Activated T-helper 1 cell treated with anti-CD3 and anti-CD28 coated beads, Interleukin-12 subunit alpha, Interleukin-12 subunit beta, Interleukin-2, Interleukin-4 antibody, amounts not matched to agents 30 ng/mL and 10 ng/mL and 1 ng/mL, durations not matched to agents 14 hours and 24 hours and 36 hours (primary cell): ENCODE measurements around the gene ADRB1. TPM values are rescaled to one million over a fixed set of nuclear protein-coding genes. Genes with fewer than 3 reads are reported as not detected.

Source experiments
- DNase-seq: peaks from one replicate; pipeline ENCODE4 v3.0.0; 2021; ENCODE audit warnings: low spot score
- H3K27ac Mint-ChIP-seq: one replicate; pipeline ENCODE4 v1.8.0; 2021; ENCODE audit warnings: mild to moderate bottlenecking, mixed read lengths
- H3K27me3 Mint-ChIP-seq: one replicate; pipeline ENCODE4 v1.8.0; 2022; ENCODE audit warnings: mild to moderate bottlenecking, moderate library complexity, mixed read lengths; ENCODE audit not compliant: insufficient read depth
- H3K36me3 Mint-ChIP-seq: one replicate; pipeline ENCODE4 v1.8.0; 2021; ENCODE audit warnings: low read depth, mixed read lengths
- H3K4me1 Mint-ChIP-seq: one replicate; pipeline ENCODE4 v1.8.0; 2021; ENCODE audit warnings: low read depth, mixed read lengths
- H3K4me3 Mint-ChIP-seq: one replicate; pipeline ENCODE4 v1.8.0; 2021; ENCODE audit warnings: mild to moderate bottlenecking, moderate library complexity, mixed read lengths
- H3K9me3 Mint-ChIP-seq: one replicate; pipeline ENCODE4 v1.8.0; 2021; ENCODE audit warnings: mixed read lengths
- intact Hi-C: fragments of 100-400 bp; cut with micrococcal nuclease; formaldehyde crosslinking; loops from one replicate; pipeline ENCODE4 v1.15.1; 2024
- total RNA-seq: library from RNA; stranded (reverse); gene quantifications from 2 replicates; pipeline ENCODE4 v1.2.3, GENCODE V29; 2022

Gene ADRB1
- not detected in 2 replicates for total RNA-seq

DNA sequence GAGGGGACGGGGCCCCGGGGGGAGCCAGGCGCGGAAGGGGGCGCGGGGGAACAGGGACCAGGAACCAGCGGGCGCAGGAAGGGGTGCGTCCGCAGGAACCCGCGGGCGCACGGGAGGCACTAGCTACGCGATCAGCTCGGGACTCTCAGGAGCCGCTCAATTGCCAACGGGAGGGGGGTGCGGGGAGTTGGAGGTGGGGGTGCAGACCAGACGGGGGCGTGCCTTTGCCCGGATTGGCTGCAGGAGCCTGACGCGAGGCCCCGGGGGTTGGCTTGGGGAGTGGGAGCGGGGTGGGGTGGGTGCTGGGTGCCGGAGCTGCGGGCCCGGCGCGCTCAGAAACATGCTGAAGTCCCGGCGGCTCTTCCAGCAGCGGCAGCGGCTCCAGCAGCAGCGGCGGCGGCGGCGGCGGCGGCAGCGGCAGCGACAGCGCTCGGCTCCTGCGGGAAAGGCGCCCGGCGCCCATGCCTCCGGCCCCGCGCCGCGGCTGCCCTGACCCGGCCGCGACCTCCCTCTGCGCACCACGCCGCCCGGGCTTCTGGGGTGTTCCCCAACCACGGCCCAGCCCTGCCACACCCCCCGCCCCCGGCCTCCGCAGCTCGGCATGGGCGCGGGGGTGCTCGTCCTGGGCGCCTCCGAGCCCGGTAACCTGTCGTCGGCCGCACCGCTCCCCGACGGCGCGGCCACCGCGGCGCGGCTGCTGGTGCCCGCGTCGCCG, at the start of gene ADRB1:
TSS of gene ADRB1 (plus strand) at position 335 of the 715 bp plus-strand sequence. CDS start at position 602, 267 bp downstream.
- peaks cover 8% of the 10 kb centered on the region for H3K4me1 Mint-ChIP-seq
- H3K9me3 Mint-ChIP-seq, result no peaks in the 10 kb centered on the region
- intact Hi-C loops, result loop anchor here (2.0 to 5.0 kb wide), 2 partner anchors 81 to 189 kb away; partner anchors contain the start of genes DCLRE1A and NHLRC2
- H3K4me3 Mint-ChIP-seq, result peak within 1 kb of the TSS; percentile 67
- H3K27ac Mint-ChIP-seq, result no peak within 1 kb of the TSS
- H3K27me3 Mint-ChIP-seq, result peaks cover 82% of the 10 kb centered on the region
- DNase-seq, result no peak
- H3K36me3 Mint-ChIP-seq, result no peaks in the 10 kb centered on the region

DNA sequence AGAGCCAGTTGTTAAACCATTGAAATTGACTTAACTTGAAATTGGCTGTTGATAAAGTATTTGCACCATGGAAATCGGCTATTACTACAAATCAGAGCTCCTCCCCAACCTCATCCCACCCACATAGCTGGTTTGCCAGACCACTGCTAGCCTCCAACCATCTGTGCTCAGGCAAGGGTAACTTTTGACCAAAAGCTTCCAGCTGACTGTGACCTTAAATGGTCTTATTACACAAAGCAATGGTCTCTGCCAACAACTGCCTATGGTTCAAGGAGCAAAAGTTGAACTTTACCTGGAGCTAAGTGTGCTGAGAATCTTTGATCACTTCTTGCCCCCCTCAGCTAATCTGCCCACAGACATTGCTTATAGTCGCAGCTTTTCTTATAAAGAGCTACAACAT, 48.5 kb upstream of the ADRB1 start:
- peaks cover 74% of the 10 kb centered on the region for H3K27me3 Mint-ChIP-seq
- intact Hi-C loops, result no loop called here

DNA sequence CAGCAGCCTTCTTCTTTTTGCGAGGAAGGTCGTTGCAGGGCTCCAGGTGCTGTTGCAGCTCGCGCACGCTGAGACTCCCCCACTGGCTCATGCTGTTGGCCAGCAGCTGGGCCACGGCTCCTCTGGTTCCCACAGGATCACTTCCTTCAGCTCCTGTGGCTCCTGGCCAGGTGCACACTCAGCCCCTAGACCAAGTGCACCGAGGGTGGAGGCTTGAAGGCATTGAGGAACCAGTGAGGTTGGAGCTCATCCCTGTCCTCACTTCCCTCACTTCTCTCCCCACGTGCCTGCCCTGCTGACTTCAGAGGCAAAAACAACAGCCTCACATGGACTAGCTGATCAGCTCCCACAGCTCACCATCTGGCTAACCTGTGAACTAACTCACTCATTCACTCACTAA, 46.2 kb upstream of the ADRB1 start:
- Mint-ChIP-seq H3K36me3 (no peaks in the 10 kb centered on the region), H3K4me1 (peaks cover 7% of the 10 kb centered on the region), H3K27me3 (peaks cover 68% of the 10 kb centered on the region), H3K27ac (no peak overlapping the region), H3K9me3 (no peaks in the 10 kb centered on the region), H3K4me3 (no peak overlapping the region)
- DNase-seq, result no peak
- intact Hi-C loops, result no loop called here

More for the DNA sequence above, 48.5 kb upstream of the ADRB1 start:
- no peaks in the 10 kb centered on the region for H3K9me3 Mint-ChIP-seq
- peaks cover 7% of the 10 kb centered on the region for H3K4me1 Mint-ChIP-seq
- no peak for DNase-seq
- no peak overlapping the region for H3K27ac Mint-ChIP-seq
- H3K36me3 Mint-ChIP-seq, result no peaks in the 10 kb centered on the region
- H3K4me3 Mint-ChIP-seq, result no peak overlapping the region

DNA sequence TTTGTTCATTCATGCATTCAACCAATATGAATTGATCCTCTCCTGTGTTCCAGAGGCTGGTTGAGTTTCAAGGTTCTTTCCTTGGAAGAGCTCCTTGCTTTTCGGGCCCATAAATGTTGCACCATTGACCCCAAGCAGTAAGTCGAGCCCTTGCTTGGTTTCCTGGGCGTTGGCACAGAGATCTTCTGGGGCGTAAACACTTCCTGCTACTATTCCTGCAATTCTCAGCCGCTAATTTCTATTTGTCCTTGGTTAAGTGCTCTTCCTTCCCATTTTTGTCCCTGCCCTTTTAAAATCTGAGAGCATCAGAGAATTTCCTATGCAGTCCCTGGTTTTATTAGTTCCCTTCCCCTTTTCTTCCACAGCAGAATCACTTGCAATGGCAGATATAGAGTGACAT, 44.1 kb upstream of the ADRB1 start:
- intact Hi-C loops, result no loop called here
- H3K27me3 Mint-ChIP-seq, result peaks cover 68% of the 10 kb centered on the region
- no peak for DNase-seq
- H3K27ac Mint-ChIP-seq, result no peak overlapping the region
- H3K4me1 Mint-ChIP-seq, result peaks cover 7% of the 10 kb centered on the region
- no peak overlapping the region for H3K4me3 Mint-ChIP-seq
- H3K9me3 Mint-ChIP-seq, result no peaks in the 10 kb centered on the region
- no peaks in the 10 kb centered on the region for H3K36me3 Mint-ChIP-seq

DNA sequence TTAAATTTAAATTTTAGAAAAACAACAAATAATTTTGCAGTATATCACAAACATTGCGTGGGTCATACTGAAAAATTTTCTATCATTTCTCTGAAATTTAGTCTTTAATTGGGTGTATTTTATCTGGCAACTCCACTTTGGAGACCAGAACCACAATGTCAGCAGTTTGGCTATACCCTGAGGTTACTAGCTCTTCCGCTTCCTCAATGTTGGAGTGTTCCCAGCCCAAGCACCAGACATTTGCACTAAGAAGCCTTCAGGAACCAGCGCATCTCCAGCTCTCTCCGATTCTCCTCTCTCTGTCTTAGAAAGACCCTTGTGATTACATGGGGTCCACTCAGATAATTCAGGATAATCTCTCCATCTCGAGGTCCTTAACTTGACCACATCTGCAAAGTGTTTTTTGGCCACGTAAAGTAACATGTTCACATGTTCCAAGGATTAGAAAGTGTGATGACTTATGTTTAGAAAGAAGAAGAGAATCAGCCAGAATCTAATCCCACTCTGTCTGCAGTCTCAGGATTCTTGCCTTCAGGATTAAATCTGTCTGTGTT, 43.1 kb upstream of the ADRB1 start:
- Mint-ChIP-seq H3K9me3 (no peaks in the 10 kb centered on the region), H3K4me3 (no peak overlapping the region), H3K4me1 (peaks cover 7% of the 10 kb centered on the region), H3K27ac (no peak overlapping the region), H3K36me3 (no peaks in the 10 kb centered on the region), H3K27me3 (peaks cover 66% of the 10 kb centered on the region)
- intact Hi-C loops, result no loop called here
- no peak for DNase-seq

DNA sequence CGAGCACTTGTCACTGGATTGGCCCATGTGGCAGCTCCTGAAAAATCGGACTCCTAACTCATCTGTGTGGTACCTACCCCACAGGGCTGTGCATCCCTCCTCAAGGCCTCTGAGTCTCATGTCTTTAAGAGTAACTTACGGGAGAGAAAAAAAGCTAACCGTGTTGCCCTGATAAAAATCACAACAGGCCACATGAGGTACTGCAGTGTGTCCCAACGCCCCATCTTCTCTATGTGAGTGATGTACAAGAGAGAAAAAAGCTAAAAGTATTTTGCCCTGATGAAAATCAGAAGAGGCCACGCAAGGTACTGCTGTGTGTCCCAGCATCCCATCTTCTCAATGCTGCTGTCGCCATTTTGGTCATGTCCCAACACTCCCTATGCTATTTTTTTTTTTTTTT, 41.2 kb upstream of the ADRB1 start:
- intact Hi-C loops, result no loop called here
- Mint-ChIP-seq H3K9me3 (no peaks in the 10 kb centered on the region), H3K4me1 (peaks cover 7% of the 10 kb centered on the region), H3K27ac (no peak overlapping the region), H3K36me3 (no peaks in the 10 kb centered on the region), H3K27me3 (peaks cover 56% of the 10 kb centered on the region), H3K4me3 (no peak overlapping the region)
- no peak for DNase-seq

DNA sequence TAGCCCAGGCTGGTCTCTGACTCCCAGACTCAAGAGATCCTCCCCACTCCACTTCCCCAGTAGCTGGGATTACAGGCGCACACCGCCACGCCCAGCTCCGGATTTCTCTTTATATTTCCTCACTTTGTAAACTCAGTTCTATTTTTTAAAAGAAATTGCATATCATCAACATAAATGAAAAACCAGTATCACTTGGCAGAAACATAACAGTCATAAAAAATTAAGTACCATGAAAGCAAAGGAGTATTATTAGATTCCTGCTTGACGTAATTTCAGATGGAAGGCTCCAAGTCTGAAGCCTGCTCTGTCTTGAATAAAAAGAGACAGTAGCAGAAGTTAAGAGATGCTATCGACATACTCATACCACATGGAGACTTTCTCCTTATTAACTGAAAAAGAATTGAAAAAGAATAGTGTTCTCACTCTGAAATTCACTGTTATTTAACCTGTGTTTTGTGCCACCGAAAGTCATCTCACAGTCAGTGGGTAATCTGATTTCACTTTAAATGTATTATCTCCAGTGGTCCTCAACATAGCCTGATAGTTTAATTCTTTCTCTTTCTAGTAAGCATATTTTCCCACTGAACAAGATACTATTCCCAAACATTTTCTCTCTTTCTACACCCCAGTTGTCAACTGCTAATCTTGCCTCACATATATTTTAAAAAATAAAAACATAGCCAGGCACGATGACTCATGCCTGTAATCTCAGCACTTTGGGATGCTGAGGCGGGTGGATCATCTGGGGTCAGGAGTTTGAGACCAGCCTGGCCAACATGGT, 40.3 kb upstream of the ADRB1 start:
- Mint-ChIP-seq H3K27ac (no peak overlapping the region), H3K4me1 (peaks cover 7% of the 10 kb centered on the region), H3K27me3 (peaks cover 53% of the 10 kb centered on the region), H3K9me3 (no peaks in the 10 kb centered on the region), H3K36me3 (no peaks in the 10 kb centered on the region), H3K4me3 (no peak overlapping the region)
- intact Hi-C loops, result no loop called here
- no peak for DNase-seq

DNA sequence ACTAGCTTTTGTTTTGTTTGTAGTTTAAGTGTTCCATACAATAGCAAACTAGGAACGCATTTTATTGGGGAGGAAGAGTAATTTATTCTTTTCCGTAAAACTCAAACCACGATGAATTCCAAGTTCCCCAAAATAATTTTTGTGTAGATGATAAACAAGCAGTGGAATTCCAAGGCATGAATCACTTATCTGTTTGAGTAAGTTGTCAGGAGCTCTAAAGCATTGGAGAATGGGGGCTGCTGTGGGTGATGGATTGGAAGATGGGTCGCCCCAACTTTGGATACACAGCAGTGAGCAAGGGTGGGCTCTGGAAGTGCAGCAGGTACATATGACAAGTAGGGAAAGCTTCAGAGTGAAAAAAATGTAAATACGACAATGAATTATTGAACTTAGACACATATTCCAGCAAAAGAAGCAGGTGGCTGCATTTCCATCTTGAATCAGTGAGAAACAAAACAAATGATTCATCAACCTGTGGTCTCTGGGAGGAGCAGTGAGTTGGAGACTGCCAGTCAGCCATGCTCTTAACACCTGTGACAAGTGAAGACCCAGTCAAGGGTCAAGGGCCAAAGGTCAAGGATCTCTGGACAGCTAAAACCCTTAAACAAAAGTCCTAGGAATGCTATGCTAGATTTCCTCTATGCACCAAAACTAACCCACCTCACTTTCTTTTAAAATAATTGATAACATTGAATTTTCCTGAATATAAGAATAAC, 34.2 kb upstream of the ADRB1 start:
- Mint-ChIP-seq H3K4me3 (no peak overlapping the region), H3K27me3 (peaks cover 16% of the 10 kb centered on the region), H3K27ac (no peak overlapping the region), H3K9me3 (no peaks in the 10 kb centered on the region), H3K36me3 (no peaks in the 10 kb centered on the region), H3K4me1 (no peaks in the 10 kb centered on the region)
- no peak for DNase-seq
- intact Hi-C loops, result no loop called here

DNA sequence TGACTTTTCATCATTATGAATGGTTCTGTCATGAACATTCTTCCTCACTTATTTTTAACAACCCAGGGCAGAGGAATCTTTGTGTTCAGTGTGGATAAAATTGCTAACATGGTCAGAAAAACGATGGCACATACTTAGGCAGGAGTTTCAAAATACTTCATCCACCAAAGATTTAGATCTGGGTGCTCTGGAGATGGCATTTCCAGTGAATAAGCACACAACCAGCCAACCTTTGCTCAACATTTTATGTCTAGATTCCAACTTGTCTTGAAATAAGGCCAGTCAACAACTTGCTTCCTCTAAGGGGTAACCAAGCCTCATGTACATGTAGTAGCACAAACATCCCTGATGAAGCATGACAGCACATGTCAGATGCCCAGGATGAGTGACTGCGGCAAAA, 33.4 kb upstream of the ADRB1 start:
- Mint-ChIP-seq H3K36me3 (no peaks in the 10 kb centered on the region), H3K4me1 (no peaks in the 10 kb centered on the region), H3K27me3 (peaks cover 14% of the 10 kb centered on the region), H3K9me3 (peaks cover 2% of the 10 kb centered on the region), H3K27ac (no peak overlapping the region), H3K4me3 (no peak overlapping the region)
- no peak for DNase-seq
- intact Hi-C loops, result no loop called here

DNA sequence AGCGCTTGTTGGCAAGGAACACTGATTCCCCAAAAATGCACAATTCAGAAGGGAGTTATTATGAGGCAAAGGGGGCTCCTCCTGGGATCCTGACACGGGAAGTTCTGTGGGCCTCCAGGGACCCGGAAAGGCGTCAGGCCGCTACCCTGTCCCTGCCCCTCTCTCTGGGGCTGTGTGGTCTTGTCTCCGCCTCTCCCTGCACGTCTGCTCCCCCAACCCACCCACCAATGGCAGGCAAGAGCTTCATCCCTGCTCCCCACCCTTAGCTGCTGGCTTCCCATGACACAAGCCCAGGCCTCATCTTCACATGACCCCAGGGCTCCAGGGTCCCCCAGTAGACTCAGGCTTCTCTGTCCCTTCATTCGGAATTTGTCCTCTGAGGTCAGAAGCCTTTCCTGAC, 31.0 kb upstream of the ADRB1 start:
- no peak overlapping the region for H3K27ac Mint-ChIP-seq
- H3K27me3 Mint-ChIP-seq, result peaks cover 19% of the 10 kb centered on the region
- no peak overlapping the region for H3K4me3 Mint-ChIP-seq
- peaks cover 2% of the 10 kb centered on the region for H3K36me3 Mint-ChIP-seq
- intact Hi-C loops, result no loop called here
- H3K4me1 Mint-ChIP-seq, result no peaks in the 10 kb centered on the region
- no peak for DNase-seq
- H3K9me3 Mint-ChIP-seq, result peaks cover 13% of the 10 kb centered on the region

DNA sequence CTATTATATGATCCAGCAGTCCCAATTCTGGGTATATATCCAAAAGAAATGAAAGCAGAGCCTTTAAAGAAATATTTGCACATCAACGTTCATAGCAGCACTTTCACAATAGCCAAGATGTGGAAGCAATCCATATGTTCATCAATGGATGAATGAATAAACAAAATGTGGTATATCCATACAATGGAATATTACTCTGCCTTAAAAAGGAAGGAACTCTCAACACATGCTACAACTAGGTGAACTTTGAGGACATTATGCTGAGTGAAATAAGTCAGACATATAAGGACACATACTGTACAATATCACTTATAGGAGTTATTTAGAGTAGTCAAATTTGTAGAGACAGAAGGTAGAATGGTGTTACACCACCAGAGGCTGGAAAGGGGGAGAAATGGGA, 28.0 kb upstream of the ADRB1 start:
- H3K9me3 Mint-ChIP-seq, result peaks cover 13% of the 10 kb centered on the region
- no peak overlapping the region for H3K4me3 Mint-ChIP-seq
- intact Hi-C loops, result no loop called here
- no peaks in the 10 kb centered on the region for H3K4me1 Mint-ChIP-seq
- DNase-seq, result no peak
- H3K27ac Mint-ChIP-seq, result no peak overlapping the region
- H3K36me3 Mint-ChIP-seq, result peaks cover 4% of the 10 kb centered on the region
- H3K27me3 Mint-ChIP-seq, result peaks cover 31% of the 10 kb centered on the region

DNA sequence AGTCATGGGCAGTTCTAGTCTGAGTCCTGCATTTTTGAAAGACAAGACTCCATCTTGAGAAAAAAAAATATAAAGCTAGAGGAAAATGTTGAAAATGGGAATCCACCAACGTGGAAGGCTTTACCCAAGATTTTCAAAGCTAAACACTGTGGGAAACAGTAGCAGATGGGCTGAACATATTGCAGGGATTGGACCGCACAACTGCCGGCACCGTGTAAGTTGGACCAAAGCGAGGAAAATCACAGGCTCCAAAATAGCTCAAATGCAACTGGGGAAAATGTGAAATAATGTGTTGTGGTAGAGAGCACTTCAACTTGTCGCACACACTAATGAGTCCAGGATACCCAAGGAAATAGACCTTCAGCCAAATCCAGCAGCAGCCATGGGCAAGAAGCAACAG, 26.4 kb upstream of the ADRB1 start:
- Mint-ChIP-seq H3K27me3 (peaks cover 33% of the 10 kb centered on the region), H3K9me3 (peaks cover 13% of the 10 kb centered on the region), H3K36me3 (peaks cover 4% of the 10 kb centered on the region), H3K4me1 (no peaks in the 10 kb centered on the region), H3K4me3 (no peak overlapping the region), H3K27ac (no peak overlapping the region)
- intact Hi-C loops, result no loop called here
- no peak for DNase-seq

DNA sequence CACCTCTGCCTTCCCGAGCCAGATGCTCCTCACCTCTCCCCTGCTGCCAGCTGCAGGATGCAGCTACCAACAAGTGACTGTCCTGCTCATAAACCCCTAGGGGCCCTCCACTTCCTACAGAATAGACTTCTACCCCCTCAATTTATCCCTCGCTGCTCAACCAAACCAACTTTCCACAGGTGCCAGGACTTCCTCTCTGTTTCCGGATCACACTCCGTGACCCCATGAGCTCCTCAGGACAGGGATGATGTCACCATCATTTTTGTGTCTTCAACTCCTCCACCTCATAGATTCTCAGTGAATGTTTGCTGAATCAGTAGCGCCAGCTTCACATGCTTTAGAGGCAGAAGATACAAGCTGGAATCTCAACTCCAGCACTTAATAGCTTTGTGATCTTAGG, 25.8 kb upstream of the ADRB1 start:
- H3K27me3 Mint-ChIP-seq, result peaks cover 33% of the 10 kb centered on the region
- peaks cover 13% of the 10 kb centered on the region for H3K9me3 Mint-ChIP-seq
- H3K27ac Mint-ChIP-seq, result no peak overlapping the region
- no peaks in the 10 kb centered on the region for H3K4me1 Mint-ChIP-seq
- no peak overlapping the region for H3K4me3 Mint-ChIP-seq
- no peak for DNase-seq
- peaks cover 4% of the 10 kb centered on the region for H3K36me3 Mint-ChIP-seq
- intact Hi-C loops, result no loop called here
